IMR-90 (cell line): ENCODE data around the gene OSGEP. TPM values are rescaled to one million over a fixed set of nuclear protein-coding genes. Genes with fewer than 3 reads are reported as not detected.
A peak's percentile ranks its signal among the peaks of the same experiment; 100 is the strongest.

Experiments used
- ATAC-seq: fragments of 200-7000 bp; cut with Tn5 transposase; 2 replicates; pipeline ENCODE4 v1.9.1; 2020; ENCODE audit warnings: low read depth, mild to moderate bottlenecking, moderate library complexity
- BruUV-seq: library from RNA; stranded (reverse); fragments of 400-500 nt; replicated peaks from 2 replicates; lab custom pipeline; 2021; lab: Mats Ljungman, UMichigan
- CTCF ChIA-PET: fragments of 300-600 bp; formaldehyde crosslinking; extraction: SDS; loops from one replicate; lab custom pipeline; 2021; ENCODE audit warnings: antibody characterized with exemption; lab: Yijun Ruan, JAX
- POLR2A ChIA-PET: fragments of 300-600 bp; sonication (Branson Sonifier 250); formaldehyde crosslinking; loops from one replicate; lab custom pipeline; 2022; ENCODE audit warnings: antibody characterized with exemption; ENCODE audit not compliant: unreplicated experiment; lab: Charles Lee
- DNase-seq: peaks from one replicate; pipeline ENCODE4 v3.0.0; 2013
- H2AFZ ChIP-seq: replicated peaks from 2 replicates; pipeline ENCODE3; 2013; ENCODE audit warnings: low read length, mild to moderate bottlenecking; ENCODE audit not compliant: poor library complexity
- H2AK5ac ChIP-seq: 2 replicates; pipeline ENCODE4 v1.6.1; 2013; ENCODE audit warnings: low read depth, low read length, inconsistent platforms
- H2AK9ac ChIP-seq: replicated peaks from 2 replicates; pipeline ENCODE3; 2013; ENCODE audit warnings: mild to moderate bottlenecking, low read depth, low read length, moderate library complexity; ENCODE audit not compliant: poor library complexity
- H2BK120ac ChIP-seq: 2 replicates; pipeline ENCODE4 v1.6.1; 2013; ENCODE audit warnings: low read depth, low read length, inconsistent platforms
- H2BK15ac ChIP-seq: 3 replicates; pipeline ENCODE4 v1.6.1; 2013; ENCODE audit warnings: low read depth, low read length, inconsistent platforms
- H2BK20ac ChIP-seq: 2 replicates; pipeline ENCODE4 v1.6.1; 2013; ENCODE audit warnings: low read depth, mild to moderate bottlenecking, inconsistent platforms, low read length, moderate library complexity
- H2BK5ac ChIP-seq: 2 replicates; pipeline ENCODE4 v1.6.1; 2013; ENCODE audit warnings: mild to moderate bottlenecking, low read depth, low read length, inconsistent platforms; ENCODE audit not compliant: poor library complexity, severe bottlenecking
- H3K14ac ChIP-seq: replicated peaks from 2 replicates; pipeline ENCODE4 v1.6.1; 2013; ENCODE audit warnings: low read depth, low read length, inconsistent platforms
- H3K18ac ChIP-seq: 2 replicates; pipeline ENCODE4 v1.6.1; 2013; ENCODE audit warnings: low read depth, low read length, control low read depth
- H3K23ac ChIP-seq: 2 replicates; pipeline ENCODE4 v1.6.1; 2013; ENCODE audit warnings: low read depth, low read length, inconsistent platforms
- H3K27ac ChIP-seq: 2 replicates; pipeline ENCODE4 v1.5.1; 2013; ENCODE audit warnings: mild to moderate bottlenecking, control low read depth, low read length; ENCODE audit not compliant: insufficient read depth
- H3K27me3 ChIP-seq: 2 replicates; pipeline ENCODE4 v1.6.1; 2013; ENCODE audit warnings: low read length; ENCODE audit not compliant: control insufficient read depth, insufficient read depth
- H3K36me3 ChIP-seq: 2 replicates; pipeline ENCODE4 v1.6.1; 2013; ENCODE audit warnings: low read length, mixed read lengths; ENCODE audit not compliant: control insufficient read depth, insufficient read depth
- H3K4ac ChIP-seq: 2 replicates; pipeline ENCODE4 v1.6.1; 2013; ENCODE audit warnings: low read depth, low read length, inconsistent platforms
- H3K4me1 ChIP-seq: 2 replicates; pipeline ENCODE4 v1.6.1; 2013; ENCODE audit warnings: low read length, mixed read lengths; ENCODE audit not compliant: control insufficient read depth, insufficient read depth
- H3K4me2 ChIP-seq: 2 replicates; pipeline ENCODE4 v1.6.1; 2013; ENCODE audit warnings: low read depth, mild to moderate bottlenecking, control low read depth, low read length, moderate library complexity
- H3K4me3 ChIP-seq: 2 replicates; pipeline ENCODE4 v1.5.1; 2013; ENCODE audit warnings: low read depth, mild to moderate bottlenecking, control low read depth, low read length, moderate library complexity; ENCODE audit not compliant: insufficient read depth
- H3K56ac ChIP-seq: 2 replicates; pipeline ENCODE4 v1.6.1; 2013; ENCODE audit warnings: low read length, inconsistent platforms; ENCODE audit not compliant: insufficient read depth; ENCODE audit errors: extremely low read depth
- H3K79me1 ChIP-seq, 2 experiments: 2 replicates each; pipeline ENCODE4 v1.6.1; 2013; ENCODE audit warnings: low read length in 2 of 2, inconsistent platforms in 1 of 2, low read depth in 1 of 2
- H3K9ac ChIP-seq: 2 replicates; pipeline ENCODE4 v1.6.1; 2013; ENCODE audit warnings: low read depth, low read length, control low read depth
- H3K9me1 ChIP-seq: 2 replicates; pipeline ENCODE4 v1.6.1; 2013; ENCODE audit warnings: low read length, inconsistent platforms; ENCODE audit not compliant: insufficient read depth
- H3K9me3 ChIP-seq: 2 replicates; pipeline ENCODE4 v1.6.1; 2013; ENCODE audit warnings: low read length; ENCODE audit not compliant: control insufficient read depth, insufficient read depth
- H4K20me1 ChIP-seq: 2 replicates; pipeline ENCODE4 v1.6.1; 2013; ENCODE audit warnings: low read length, inconsistent platforms; ENCODE audit not compliant: insufficient read depth
- H4K5ac ChIP-seq: 2 replicates; pipeline ENCODE4 v1.6.1; 2013; ENCODE audit warnings: mild to moderate bottlenecking, low read depth, low read length, control low read depth
- H4K8ac ChIP-seq, 2 experiments: 2 replicates each; pipeline ENCODE4 v1.6.1; 2013; ENCODE audit warnings: low read depth in 2 of 2, low read length in 2 of 2, control low read depth in 1 of 2, inconsistent platforms in 1 of 2
- H4K91ac ChIP-seq: 2 replicates; pipeline ENCODE4 v1.6.1; 2013; ENCODE audit warnings: low read depth, low read length, inconsistent platforms; ENCODE audit not compliant: insufficient read depth
- CHD1 ChIP-seq: IDR thresholded peaks from 2 replicates; pipeline ENCODE4 v1.6.1; 2012; ENCODE audit warnings: low read depth, low read length, improper control_type of control experiment
- MXI1 ChIP-seq: IDR thresholded peaks from 2 replicates; pipeline ENCODE4 v1.6.1; 2012; ENCODE audit warnings: low read depth, mild to moderate bottlenecking, low read length, moderate library complexity, borderline replicate concordance
- POLR2A ChIP-seq: IDR thresholded peaks from 2 replicates; pipeline ENCODE4 v1.6.1; 2012; ENCODE audit warnings: mild to moderate bottlenecking, low read depth, low read length
- RCOR1 ChIP-seq: IDR thresholded peaks from 2 replicates; pipeline ENCODE4 v1.6.1; 2012; ENCODE audit warnings: mild to moderate bottlenecking, low read length, improper control_type of control experiment; ENCODE audit not compliant: insufficient replicate concordance
- WGBS, 2 experiments: methylation state at CpG; one replicate each; pipeline versions ENCODE4 v1.1.5 to v1.1.7; 2013; ENCODE audit warnings: missing lambda C conversion rate in 2 of 2; ENCODE audit not compliant: insufficient read length in 1 of 2; ENCODE audit errors: extremely low coverage in 2 of 2; 5-methylcytosine and 5-hydroxymethylcytosine counted together
- dilution Hi-C: fragments of 300-500 bp; cut with HindIII; formaldehyde crosslinking; loops from one replicate; pipeline ENCODE4 v1.14.3; 2018; ENCODE audit warnings: low sequenced_read_pairs; ENCODE audit not compliant: unreplicated experiment
- in situ Hi-C: fragments of 300-500 bp; cut with MboI; formaldehyde crosslinking; loops from 3 replicates; pipeline ENCODE4 v1.14.3; 2019; ENCODE audit warnings: low sequenced_read_pairs, inconsistent platforms, mixed read lengths
- intact Hi-C: fragments of 100-400 bp; cut with micrococcal nuclease; formaldehyde crosslinking; loops from 2 replicates; pipeline ENCODE4 v1.10.0; 2022
- polyA plus RNA-seq, 3 experiments: library from polyadenylated mRNA; depleted of rRNA; stranded (reverse); fragments of >200 nt; gene quantifications; 2 replicates each; pipeline ENCODE4 v1.2.3, GENCODE V29; 2012; ENCODE audit warnings: low replicate concordance in 1 of 3
- total RNA-seq: library from RNA; depleted of rRNA; stranded (reverse); fragments of >200 nt; gene quantifications from 2 replicates; pipeline ENCODE4 v1.2.3, GENCODE V29; 2012
- TF ChIP-seq, protein P1 (sequence below): fragments of 150-350 bp; IDR thresholded peaks from 2 replicates; pipeline ENCODE4 v1.6.1; 2017; ENCODE audit warnings: mild to moderate bottlenecking, antibody characterized with exemption, low read length, low read depth

Gene OSGEP
- total and polyA plus RNA-seq, 2 of the 4 experiments (the other 2 are of a cell fraction), result 24.7 to 32.4 TPM

DNA sequence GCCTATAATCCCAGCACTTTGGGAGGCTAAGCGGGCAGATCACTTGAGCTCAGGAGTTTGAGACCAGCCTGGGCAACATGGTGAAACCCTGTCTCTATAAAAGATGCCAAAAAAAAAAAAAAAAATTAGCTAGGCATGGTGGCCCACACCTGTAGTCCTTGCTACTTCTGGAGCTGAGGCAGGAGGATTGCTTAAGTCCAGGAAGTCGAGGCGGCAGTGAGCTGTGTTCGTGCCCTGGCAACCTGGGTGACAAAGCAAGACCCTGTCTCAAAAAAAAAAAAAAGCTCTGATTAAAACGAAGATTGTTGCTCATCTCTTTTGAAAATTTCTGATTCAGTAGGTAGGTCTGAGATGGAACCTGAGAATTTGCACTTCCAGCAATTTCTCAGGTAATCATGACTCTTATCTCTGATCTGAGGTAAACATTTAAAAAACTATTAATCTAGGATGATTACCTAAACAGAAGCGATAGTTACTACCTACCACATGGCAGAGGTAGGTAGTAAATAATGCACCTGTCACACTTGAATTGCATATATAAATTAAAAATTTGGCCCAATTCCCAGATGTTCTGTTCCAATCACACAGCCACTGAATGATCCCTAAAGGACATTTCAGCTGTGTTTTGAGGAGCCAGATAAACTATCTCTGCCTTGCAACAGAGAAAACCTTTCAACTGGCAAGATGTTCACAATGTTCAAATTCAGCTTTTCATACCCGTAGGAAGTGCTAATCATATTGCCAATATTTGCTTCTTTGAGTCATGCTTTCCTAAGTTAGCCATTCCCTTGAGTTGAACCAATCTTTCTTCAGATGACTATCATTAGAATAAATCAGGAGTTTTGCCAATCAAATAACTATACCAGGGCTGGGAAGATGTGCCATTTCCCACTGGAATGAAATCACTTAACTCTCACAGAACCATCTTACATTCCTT is 37.1 kb downstream of the OSGEP start (continued):
- TF ChIP-seq CHD1, result no peak

DNA sequence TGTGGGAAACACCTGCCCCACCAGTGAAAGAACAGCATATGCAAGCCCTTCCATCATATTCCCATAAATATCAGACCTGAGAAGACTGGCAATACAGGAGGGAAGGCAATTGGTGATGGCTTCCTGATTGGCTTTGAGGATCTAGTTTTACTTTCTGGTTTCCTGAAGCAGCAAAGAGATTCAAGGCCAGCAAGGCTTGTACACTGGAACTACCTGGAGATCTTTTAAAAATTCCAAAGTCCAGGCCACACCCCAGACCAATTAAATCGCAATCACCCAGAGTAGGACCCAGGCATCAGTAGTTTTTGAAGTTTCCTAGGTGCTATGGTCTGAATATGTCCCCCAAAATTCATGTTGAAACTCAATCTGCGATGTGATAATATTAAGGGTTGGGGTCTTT is 38.4 kb downstream of the OSGEP start:
- Histone ChIP-seq H3K27ac (no peak overlapping the region), H2AFZ (peak overlapping the region; percentile 52), H2BK15ac (no peak overlapping the region), H4K91ac (no peak overlapping the region), H3K9me1 (0 out of 2 replicates have a peak, but pooled peaks cover 2% of the 10 kb centered on the region), H4K20me1 (no peaks in the 10 kb centered on the region), H3K27me3 (0 out of 2 replicates have a peak, but pooled peaks cover 2% of the 10 kb centered on the region), H3K56ac (no peak overlapping the region), H4K5ac (no peak overlapping the region), H3K4me2 (no peak overlapping the region), H4K8ac (no peak overlapping the region), H2BK120ac (no peak overlapping the region), H2AK9ac (no peak overlapping the region), H3K36me3 (no peaks in the 10 kb centered on the region), H2AK5ac (no peak overlapping the region), H3K18ac (no peak overlapping the region), H2BK5ac (no peak overlapping the region), H3K9ac (no peak overlapping the region), H3K4ac (no peak overlapping the region), H3K4me1 (peaks cover 5% of the 10 kb centered on the region), H3K79me1 (peaks cover 2 to 13% of the 10 kb centered on the region in 2 experiments; a peak in 3 of 4 replicates), H3K9me3 (no peaks in the 10 kb centered on the region), H3K14ac (no peak overlapping the region), H2BK20ac (no peak overlapping the region), H3K23ac (no peak overlapping the region), H3K4me3 (no peak overlapping the region)
- ChIA-PET CTCF (interaction anchor here (0.7 to 1.7 kb wide), 8 partner anchors 9 to 198 kb away, joined by 3 to 12 read pairs (median 6); partner anchors contain the start of genes APEX1 and OSGEP), POLR2A (no interaction called here)
- DNase-seq (no peak), ATAC-seq (no peak)
- intact Hi-C loops, result no loop called here
- in situ Hi-C loops, result loop anchor here (10.0 kb wide), 1 partner anchor 269 kb away; the partner anchor contains the start of genes ANG and RNASE4
- no TSS peak for BruUV-seq
- dilution Hi-C loops, result no loop called here
- no CpG with 5 or more reads among the region's 2 CpGs for WGBS, 2 experiments
- TF ChIP-seq RCOR1, result no peak
- TF ChIP-seq POLR2A, result no peak
- TF ChIP-seq, protein P1, sequence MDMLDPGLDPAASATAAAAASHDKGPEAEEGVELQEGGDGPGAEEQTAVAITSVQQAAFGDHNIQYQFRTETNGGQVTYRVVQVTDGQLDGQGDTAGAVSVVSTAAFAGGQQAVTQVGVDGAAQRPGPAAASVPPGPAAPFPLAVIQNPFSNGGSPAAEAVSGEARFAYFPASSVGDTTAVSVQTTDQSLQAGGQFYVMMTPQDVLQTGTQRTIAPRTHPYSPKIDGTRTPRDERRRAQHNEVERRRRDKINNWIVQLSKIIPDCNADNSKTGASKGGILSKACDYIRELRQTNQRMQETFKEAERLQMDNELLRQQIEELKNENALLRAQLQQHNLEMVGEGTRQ, result no peak
- no peak for TF ChIP-seq CHD1
- TF ChIP-seq MXI1, result no peak
